ENCODE results near the gene PKHD1. TPM values are rescaled to one million over a fixed set of nuclear protein-coding genes. Genes with fewer than 3 reads are reported as not detected.

The PKHD1 gene
- total RNA-seq, 1 experiment from 2014 or later = 0.09 TPM

- Mint-ChIP-seq H3K36me3 (ENCODE audit: insufficient read depth in 1 of 3, low read depth in 3 of 3) (no peaks in the 10 kb centered on the region; a peak in 1 of 7 replicates), H3K9me3 (peaks cover 0 to 3% of the 10 kb centered on the region in 2 experiments; a peak in 1 of 5 replicates), H3K4me3 (no peak overlapping the region), H3K4me1 (no peaks in the 10 kb centered on the region), H3K27ac (no peak overlapping the region), H3K27me3 (ENCODE audit: low read depth) (no peaks in the 10 kb centered on the region)
- H3K27ac ChIP-seq (ENCODE audit: insufficient read length, low read depth, low read length) = no peak overlapping the region
- no peak overlapping the region for H2BK5ac ChIP-seq (ENCODE audit: insufficient read length, low read length)
- H3K9ac ChIP-seq (ENCODE audit: extremely low read depth, insufficient read length, low read length) = no peak overlapping the region
- DNase-seq = no peak
- H3K23me2 ChIP-seq (ENCODE audit: insufficient read length, low read depth, low read length, poor library complexity, severe bottlenecking) = no peaks in the 10 kb centered on the region
- H2BK120ac ChIP-seq (ENCODE audit: low read depth, low read length, poor library complexity, severe bottlenecking) = no peak overlapping the region
- H3K9me3 ChIP-seq (ENCODE audit: control insufficient read depth, low read depth, low read length) = no peaks in the 10 kb centered on the region
- no CpG with 5 or more reads among the region's 2 CpGs for WGBS (ENCODE audit: extremely low coverage, insufficient read length, low lambda C conversion rate)
- no peak overlapping the region for H2BK12ac ChIP-seq (ENCODE audit: insufficient read length, low read depth, low read length)
- no peak overlapping the region for H2BK20ac ChIP-seq (ENCODE audit: low read depth, low read length, poor library complexity, severe bottlenecking)
- H3K23ac ChIP-seq (ENCODE audit: insufficient read length, low read depth, low read length) = no peak overlapping the region
- no peaks in the 10 kb centered on the region for H4K20me1 ChIP-seq (ENCODE audit: control insufficient read depth, insufficient read depth, insufficient read length)
- H2AFZ ChIP-seq (ENCODE audit: low read length) = no peak overlapping the region
- H3K14ac ChIP-seq (ENCODE audit: insufficient read depth, low read length) = no peak overlapping the region
- no peak overlapping the region for H3T11ph ChIP-seq (ENCODE audit: low read length)
- H3K27me3 ChIP-seq (ENCODE audit: insufficient read depth, low read length) = no peaks in the 10 kb centered on the region
- H3K56ac ChIP-seq (ENCODE audit: insufficient read length, low read depth, low read length) = no peak overlapping the region
- H4K5ac ChIP-seq (ENCODE audit: insufficient read length, low read depth, low read length) = no peak overlapping the region
- H4K91ac ChIP-seq (ENCODE audit: insufficient read length, low read depth, low read length) = no peak overlapping the region
- H2AK5ac ChIP-seq (ENCODE audit: insufficient read length, low read length) = no peak overlapping the region
- H4K8ac ChIP-seq (replicated peaks; ENCODE audit: insufficient read length, low read depth, low read length) = no peak overlapping the region
- H3K4me1 ChIP-seq (ENCODE audit: insufficient read depth, low read length) = no peaks in the 10 kb centered on the region
- no peak overlapping the region for H3K4me2 ChIP-seq (ENCODE audit: insufficient read depth, insufficient read length, low read length)
- H3K4ac ChIP-seq (ENCODE audit: low read depth, low read length) = no peak overlapping the region
- H2BK15ac ChIP-seq (ENCODE audit: low read depth, low read length) = no peak overlapping the region
- H3K18ac ChIP-seq (ENCODE audit: insufficient read length, low read depth, low read length) = no peak overlapping the region
- TF ChIP-seq CTCF (conservative IDR thresholded peaks at IDR 0.05) = no peak
- H3K79me1 ChIP-seq (ENCODE audit: insufficient read depth, low read depth, low read length, poor library complexity, severe bottlenecking) = no peaks in the 10 kb centered on the region
- no peaks in the 10 kb centered on the region for H3K79me2 ChIP-seq (ENCODE audit: insufficient read depth, low read length)
These were observed 119.1 kb downstream of the PKHD1 start for GRCh38 chr6:51968265-51968664.
